ENCODE data around the gene CAVIN1. TPM values are rescaled to one million over a fixed set of nuclear protein-coding genes. Genes with fewer than 3 reads are reported as not detected.

Gene CAVIN1
- total and polyA plus RNA-seq, 2 donors (not counting 3 experiments of a cell fraction or from before 2014, with no cell fraction given) = 303 to 663 TPM

DNA sequence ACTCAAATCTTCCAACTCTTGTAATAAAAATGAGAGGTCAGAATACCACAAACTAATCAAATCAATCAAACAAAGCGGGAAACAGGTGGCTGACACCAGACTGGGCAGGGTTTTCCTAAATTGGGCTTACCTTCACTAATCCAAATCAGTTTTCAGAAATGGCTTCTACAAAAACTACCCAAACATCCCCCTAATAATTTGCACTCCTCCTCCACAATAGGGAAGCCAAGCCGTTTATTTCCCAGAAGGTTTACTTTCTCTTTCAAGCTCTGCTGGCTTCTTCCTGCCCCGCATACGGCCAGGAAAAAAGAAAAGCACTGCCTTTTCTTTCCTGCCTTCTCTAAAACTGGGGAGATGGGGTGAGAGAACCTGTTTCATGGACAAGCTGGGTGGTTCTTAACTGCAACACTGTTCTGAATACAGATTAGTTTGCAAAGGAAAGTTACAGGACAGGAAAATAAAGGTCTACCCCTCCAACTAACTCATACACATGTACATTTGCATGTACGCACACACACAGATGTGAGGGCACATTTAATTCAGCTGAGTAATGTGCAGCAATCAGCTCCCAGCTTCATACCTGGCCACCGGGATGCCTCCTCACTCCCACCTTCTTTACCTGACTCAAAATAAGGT, 44.0 kb downstream of the CAVIN1 start:
- Histone ChIP-seq H3K27ac (ENCODE audit: insufficient read depth, low read depth, low read length) (peak overlapping the region; percentile 59), H3K36me3 (ENCODE audit: control insufficient read depth in 2 of 2, extremely low read depth in 1 of 2, insufficient read depth in 2 of 2, low read length in 2 of 2) (no peaks in the 10 kb centered on the region), H4K20me1 (replicated peaks; ENCODE audit: control insufficient read depth, extremely low read depth, insufficient read depth, low read length) (peaks cover 3% of the 10 kb centered on the region), H3K4me3 (replicated peaks in 1 of 3; ENCODE audit: insufficient read depth in 1 of 3, low read depth in 1 of 3, low read length in 3 of 3) (peak overlapping the region; percentile 22 to 78 (median 40)), H3K9me3 (replicated peaks; ENCODE audit: control insufficient read depth, insufficient read depth, low read length) (no peaks in the 10 kb centered on the region), H3K9ac (replicated peaks; ENCODE audit: extremely low read depth, insufficient read depth, low read length) (peak overlapping the region; percentile 57), H2AFZ (ENCODE audit: low read depth, low read length) (peak overlapping the region; percentile 67), H3K4me1 (ENCODE audit: control insufficient read depth, extremely low read depth, insufficient read depth, low read length) (peaks cover 13% of the 10 kb centered on the region), H3K4me2 (ENCODE audit: insufficient read depth, low read length) (peak overlapping the region; percentile 96), H3K9me1 (replicated peaks; ENCODE audit: control insufficient read depth, extremely low read depth, insufficient read depth, low read length) (no peaks in the 10 kb centered on the region), H3K27me3 (ENCODE audit: control insufficient read depth in 2 of 2, insufficient read depth in 2 of 2, low read length in 2 of 2) (no peaks in the 10 kb centered on the region), H3K79me2 (ENCODE audit: control insufficient read depth, insufficient read depth, low read length) (peaks cover 79% of the 10 kb centered on the region)
- intact Hi-C loops (cut with micrococcal nuclease) = loop anchor here (1.0 kb wide), 1 partner anchor 8 kb away; no protein-coding TSS in a partner anchor
- dilution Hi-C loops (cut with MboI; ENCODE audit: extremely low pct_ligation_motif_present, low sequenced_read_pairs) = no loop called here
- peak; percentile 54 for FAIRE-seq
- BruUV-seq (replicated peaks) = no TSS peak
- ChIA-PET CTCF (interaction anchor here (0.9 to 2.2 kb wide), 7 partner anchors 9 to 157 kb away, joined by 3 to 8 read pairs (median 4); partner anchors contain the start of gene STAT3), POLR2A (interaction anchor here (0.6 to 1.7 kb wide), 2 partner anchors 9 to 192 kb away, joined by 4 to 7 read pairs; partner anchors contain the start of gene STAT3)
- TF ChIP-seq FOS (IDR thresholded peaks at IDR 0.05; ENCODE audit: borderline replicate concordance, insufficient read depth, low read length) (no peak), MYC (IDR thresholded peaks at IDR 0.05; ENCODE audit: low read depth, low read length) (no peak), JUN (IDR thresholded peaks at IDR 0.05; ENCODE audit: borderline replicate concordance, insufficient read depth, insufficient read length, low read depth) (no peak), GATA2 (IDR thresholded peaks at IDR 0.05; ENCODE audit: insufficient read depth, insufficient read length, low read depth, low read length) (no peak), MAX (IDR thresholded peaks at IDR 0.05; ENCODE audit: insufficient read depth, insufficient read length) (no peak), EZH2 (IDR thresholded peaks at IDR 0.05; ENCODE audit: borderline replicate concordance, low read depth, low read length, severe bottlenecking) (no peak), POLR2A (IDR thresholded peaks at IDR 0.05; ENCODE audit: low read depth, low read length) (no peak), POLR2AphosphoS5 (IDR thresholded peaks at IDR 0.05; ENCODE audit: insufficient read depth, low read depth, low read length) (no peak)
- TF ChIP-seq, protein P1, sequence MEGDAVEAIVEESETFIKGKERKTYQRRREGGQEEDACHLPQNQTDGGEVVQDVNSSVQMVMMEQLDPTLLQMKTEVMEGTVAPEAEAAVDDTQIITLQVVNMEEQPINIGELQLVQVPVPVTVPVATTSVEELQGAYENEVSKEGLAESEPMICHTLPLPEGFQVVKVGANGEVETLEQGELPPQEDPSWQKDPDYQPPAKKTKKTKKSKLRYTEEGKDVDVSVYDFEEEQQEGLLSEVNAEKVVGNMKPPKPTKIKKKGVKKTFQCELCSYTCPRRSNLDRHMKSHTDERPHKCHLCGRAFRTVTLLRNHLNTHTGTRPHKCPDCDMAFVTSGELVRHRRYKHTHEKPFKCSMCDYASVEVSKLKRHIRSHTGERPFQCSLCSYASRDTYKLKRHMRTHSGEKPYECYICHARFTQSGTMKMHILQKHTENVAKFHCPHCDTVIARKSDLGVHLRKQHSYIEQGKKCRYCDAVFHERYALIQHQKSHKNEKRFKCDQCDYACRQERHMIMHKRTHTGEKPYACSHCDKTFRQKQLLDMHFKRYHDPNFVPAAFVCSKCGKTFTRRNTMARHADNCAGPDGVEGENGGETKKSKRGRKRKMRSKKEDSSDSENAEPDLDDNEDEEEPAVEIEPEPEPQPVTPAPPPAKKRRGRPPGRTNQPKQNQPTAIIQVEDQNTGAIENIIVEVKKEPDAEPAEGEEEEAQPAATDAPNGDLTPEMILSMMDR (IDR thresholded peaks at IDR 0.05; ENCODE audit: extremely low read depth in 1 of 2, insufficient read depth in 1 of 2, low read depth in 1 of 2, low read length in 2 of 2) = no peak
- peak; percentile 72 for DNase-seq (ENCODE audit: low read depth, low spot score)

Data from endothelial cell of umbilical vein (primary cell).